GM06990 (cell line): Measurements from ENCODE around the gene RIPOR2.
A peak's percentile ranks its signal among the peaks of the same experiment; 100 is the strongest.

Experiments
- DNase-seq: peaks from one replicate; pipeline ENCODE4 v3.0.0-alpha.2; 2011; ENCODE audit not compliant: insufficient read length; ENCODE audit errors: extremely low read depth
- H3K27me3 ChIP-seq: replicated peaks from 2 replicates; pipeline ENCODE4 v1.6.0; 2011; ENCODE audit warnings: low read length; ENCODE audit not compliant: control insufficient read depth, insufficient read depth
- H3K36me3 ChIP-seq: 2 replicates; pipeline ENCODE4 v1.5.1; 2011; ENCODE audit warnings: low read length; ENCODE audit not compliant: control insufficient read depth, insufficient read depth
- H3K4me3 ChIP-seq: replicated peaks from 2 replicates; pipeline ENCODE4 v1.5.1; 2011; ENCODE audit warnings: low read depth, mild to moderate bottlenecking, control low read depth, low read length
- TF ChIP-seq, protein P1 (sequence below): IDR thresholded peaks from 2 replicates; pipeline ENCODE4 v1.5.1; 2011; ENCODE audit warnings: low read length, control low read depth, mild to moderate bottlenecking, inconsistent platforms; ENCODE audit not compliant: insufficient read depth, poor library complexity, severe bottlenecking

The RIPOR2 gene

DNA sequence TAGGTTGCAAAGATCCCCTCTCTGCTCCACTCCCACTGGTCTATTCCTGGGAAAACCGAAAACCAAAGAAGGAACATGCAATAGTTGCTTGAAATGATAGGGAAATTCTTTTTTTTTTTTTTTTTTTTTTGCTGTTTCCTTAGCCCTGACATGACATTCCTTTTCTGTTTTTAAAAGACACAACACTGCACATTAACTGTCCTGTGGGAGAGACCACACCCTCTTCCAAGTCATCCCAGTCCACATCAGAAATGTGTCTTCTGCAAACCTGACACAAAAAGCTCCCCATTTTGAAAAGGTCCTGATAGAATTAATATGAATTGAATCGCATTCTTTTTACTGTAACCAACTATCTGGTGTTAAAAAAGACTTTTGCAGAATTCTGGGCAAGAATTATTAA is 43.4 kb upstream of the RIPOR2 start:
- no peak for DNase-seq
- no peaks in the 10 kb centered on the region for H3K36me3 ChIP-seq
- TF ChIP-seq, protein P1, sequence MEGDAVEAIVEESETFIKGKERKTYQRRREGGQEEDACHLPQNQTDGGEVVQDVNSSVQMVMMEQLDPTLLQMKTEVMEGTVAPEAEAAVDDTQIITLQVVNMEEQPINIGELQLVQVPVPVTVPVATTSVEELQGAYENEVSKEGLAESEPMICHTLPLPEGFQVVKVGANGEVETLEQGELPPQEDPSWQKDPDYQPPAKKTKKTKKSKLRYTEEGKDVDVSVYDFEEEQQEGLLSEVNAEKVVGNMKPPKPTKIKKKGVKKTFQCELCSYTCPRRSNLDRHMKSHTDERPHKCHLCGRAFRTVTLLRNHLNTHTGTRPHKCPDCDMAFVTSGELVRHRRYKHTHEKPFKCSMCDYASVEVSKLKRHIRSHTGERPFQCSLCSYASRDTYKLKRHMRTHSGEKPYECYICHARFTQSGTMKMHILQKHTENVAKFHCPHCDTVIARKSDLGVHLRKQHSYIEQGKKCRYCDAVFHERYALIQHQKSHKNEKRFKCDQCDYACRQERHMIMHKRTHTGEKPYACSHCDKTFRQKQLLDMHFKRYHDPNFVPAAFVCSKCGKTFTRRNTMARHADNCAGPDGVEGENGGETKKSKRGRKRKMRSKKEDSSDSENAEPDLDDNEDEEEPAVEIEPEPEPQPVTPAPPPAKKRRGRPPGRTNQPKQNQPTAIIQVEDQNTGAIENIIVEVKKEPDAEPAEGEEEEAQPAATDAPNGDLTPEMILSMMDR: no peak
- H3K27me3 ChIP-seq: no peaks in the 10 kb centered on the region
- no peak overlapping the region for H3K4me3 ChIP-seq

DNA sequence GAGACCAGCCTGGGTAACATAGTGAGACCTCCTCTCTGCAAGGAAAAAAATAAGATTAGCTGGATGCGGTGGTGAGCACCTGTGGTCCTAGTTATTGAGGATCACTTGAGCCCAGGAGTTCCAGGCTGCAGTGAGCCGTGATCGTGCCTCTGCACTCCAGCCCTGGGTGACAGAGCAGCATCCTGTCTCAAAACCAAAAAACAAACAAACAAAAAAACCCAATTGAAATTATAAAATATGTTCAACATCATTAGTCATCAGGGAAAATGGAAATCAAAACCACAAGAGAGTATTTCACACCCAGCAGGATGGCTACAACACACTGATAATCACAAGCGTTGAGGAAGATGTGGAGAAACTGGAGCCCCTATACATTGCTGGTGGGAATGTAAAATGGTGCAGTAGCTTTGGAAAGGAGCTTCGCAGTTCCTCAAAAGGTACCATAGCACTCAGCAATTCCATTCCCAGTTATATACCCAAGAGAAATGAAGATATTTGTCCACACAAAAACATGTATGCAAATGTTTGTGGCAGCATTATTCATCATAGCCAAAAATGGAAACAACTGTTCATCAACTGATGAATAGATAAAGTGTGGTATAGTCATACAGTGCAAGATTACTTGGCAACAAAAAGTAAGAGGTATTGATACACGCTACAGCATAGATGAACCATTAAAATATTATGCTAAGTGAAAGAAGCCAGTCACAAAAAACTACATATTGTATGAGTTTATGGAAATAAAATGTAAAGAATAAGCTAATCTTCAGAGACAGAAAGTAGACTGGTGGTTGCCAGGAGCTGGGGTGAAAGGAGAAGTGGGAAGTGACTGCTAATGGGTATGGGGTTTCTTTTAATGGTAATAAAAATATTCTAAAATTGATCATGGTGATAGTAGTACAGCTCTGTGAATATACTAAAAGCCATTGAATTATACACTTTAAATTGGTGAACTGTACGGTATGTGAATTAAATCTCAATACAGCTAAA is 38.7 kb upstream of the RIPOR2 start:
- TF ChIP-seq, protein P1: no peak
- peak; percentile 47 for DNase-seq
- H3K36me3 ChIP-seq: no peaks in the 10 kb centered on the region
- H3K27me3 ChIP-seq: no peaks in the 10 kb centered on the region
- H3K4me3 ChIP-seq: no peak overlapping the region

DNA sequence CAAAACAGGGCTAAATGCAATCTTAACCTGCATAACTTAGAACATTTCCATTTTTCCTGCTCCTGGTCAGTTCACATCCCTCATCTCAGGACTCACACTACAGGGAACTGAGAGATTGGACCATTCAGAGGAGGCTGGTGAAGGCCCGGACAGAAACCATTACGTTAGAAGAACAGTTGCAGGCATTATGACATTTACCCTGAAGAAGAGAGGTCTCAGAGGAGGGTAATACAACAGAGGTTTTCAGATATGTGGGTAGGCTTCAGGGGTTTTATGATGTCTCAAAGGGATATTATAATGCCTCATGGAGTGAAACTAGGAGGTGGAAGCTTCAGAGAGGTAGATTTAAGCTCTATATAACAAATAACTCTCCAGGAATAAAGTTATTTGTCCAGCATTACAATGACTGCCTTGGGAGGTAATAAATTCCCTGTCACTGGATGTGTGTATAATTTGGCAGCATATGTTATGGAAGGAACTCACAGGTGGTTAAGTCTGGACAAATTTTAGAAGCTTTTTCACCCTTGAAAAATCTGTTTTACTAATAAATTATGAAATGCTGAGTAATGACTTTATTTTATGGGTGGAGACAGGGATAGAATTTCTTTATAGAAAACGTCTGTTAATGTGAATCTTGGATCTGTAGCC is 36.7 kb upstream of the RIPOR2 start:
- H3K27me3 ChIP-seq: no peaks in the 10 kb centered on the region
- DNase-seq: no peak
- no peaks in the 10 kb centered on the region for H3K36me3 ChIP-seq
- no peak overlapping the region for H3K4me3 ChIP-seq
- TF ChIP-seq, protein P1: no peak

DNA sequence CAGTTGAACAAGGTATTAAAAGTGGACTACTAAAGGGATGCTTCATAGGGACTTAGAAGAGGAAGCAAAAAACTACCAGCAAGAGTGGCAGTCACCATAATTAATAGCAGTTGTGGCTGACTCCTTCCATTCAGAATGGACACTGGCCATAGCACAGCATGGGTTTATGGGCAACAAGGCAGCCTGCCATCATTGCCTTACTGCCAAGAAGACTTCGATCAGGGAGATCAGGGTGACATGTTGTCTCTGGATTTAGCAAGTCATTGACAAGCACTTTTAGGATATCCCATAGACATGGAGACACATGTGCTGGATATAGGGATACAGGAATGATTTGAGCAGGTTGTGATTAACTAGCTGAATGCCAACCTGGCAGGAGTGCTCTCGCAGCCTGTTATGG is 35.3 kb upstream of the RIPOR2 start:
- TF ChIP-seq, protein P1: no peak
- Histone ChIP-seq H3K27me3 (no peaks in the 10 kb centered on the region), H3K36me3 (no peaks in the 10 kb centered on the region), H3K4me3 (no peak overlapping the region)
- DNase-seq: no peak

DNA sequence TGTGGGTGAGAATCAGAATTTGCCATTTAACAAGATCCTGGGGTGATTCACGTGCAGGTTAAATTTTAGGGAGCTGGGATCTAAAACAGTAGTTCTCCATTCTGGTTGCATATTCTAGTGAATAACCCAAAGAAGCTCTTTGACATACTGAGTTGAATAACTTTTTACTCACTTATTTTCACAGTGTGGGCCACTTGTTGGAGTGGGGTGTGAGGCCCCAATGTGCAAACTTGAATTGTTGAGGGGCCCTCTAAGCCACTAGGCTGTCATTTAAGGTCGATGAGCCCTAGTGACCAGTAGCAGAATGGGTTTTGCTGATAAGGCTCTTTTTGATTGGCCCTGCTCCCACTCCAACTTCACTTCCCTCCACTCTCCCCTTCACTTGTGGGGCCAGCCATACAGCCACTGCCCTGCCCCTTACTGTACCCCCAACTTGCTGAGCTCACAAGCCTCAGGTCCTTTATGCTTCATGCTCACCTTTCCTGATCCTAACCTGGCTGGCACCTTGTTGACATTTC is 33.6 kb upstream of the RIPOR2 start:
- no peaks in the 10 kb centered on the region for H3K27me3 ChIP-seq
- no peak overlapping the region for H3K4me3 ChIP-seq
- no peak for DNase-seq
- TF ChIP-seq, protein P1: no peak
- no peaks in the 10 kb centered on the region for H3K36me3 ChIP-seq
